ENCODE results near the gene CHI3L1. TPM values are rescaled to one million over a fixed set of nuclear protein-coding genes. Genes with fewer than 3 reads are reported as not detected.
A peak's percentile ranks its signal among the peaks of the same experiment; 100 is the strongest.

Gene CHI3L1
- total and polyA plus RNA-seq, 10 donors, result 2.7 to 41.2 (median 15.5) TPM

DNA sequence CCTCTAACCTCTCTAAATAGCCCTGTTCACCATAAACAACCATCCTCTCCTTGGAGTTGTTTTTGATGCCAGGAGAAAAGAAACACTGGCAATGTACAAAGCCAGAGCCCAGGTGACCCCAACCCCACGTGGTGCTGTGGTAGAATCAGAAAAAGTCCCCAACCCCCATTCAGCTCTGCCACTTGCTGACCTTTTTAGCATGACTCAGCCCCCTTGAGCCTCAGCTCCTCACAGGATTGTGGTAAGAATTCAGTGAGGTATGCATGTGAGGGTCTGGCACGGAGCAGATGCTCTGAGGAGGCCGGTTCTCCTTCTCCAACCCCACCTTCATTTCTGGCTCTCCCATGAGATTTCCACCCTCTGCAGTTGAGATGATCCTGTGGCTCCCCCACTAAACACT lies 11.1 kb upstream of the CHI3L1 start:
- WGBS, 5 donors, result 31 to 52% (median 45%) methylated on average over 3 of the region's 3 CpGs
- Histone ChIP-seq H3K27me3 (replicated peaks in 1 of 7) (peaks cover 0 to 7% (median 0%) of the 10 kb centered on the region in 7 donors), H3K27ac (no peak overlapping the region), H3K36me3 (no peaks in the 10 kb centered on the region), H3K4me1 (peaks cover 0 to 31% (median 15%) of the 10 kb centered on the region in 6 donors), H3K4me3 (no peak overlapping the region), H3K9me3 (no peaks in the 10 kb centered on the region)
- TF ChIP-seq POLR2AphosphoS5 (IDR thresholded peaks at IDR 0.05), result no peak
- TF ChIP-seq POLR2A (IDR thresholded peaks at IDR 0.05), result no peak
- TF ChIP-seq, protein P1, sequence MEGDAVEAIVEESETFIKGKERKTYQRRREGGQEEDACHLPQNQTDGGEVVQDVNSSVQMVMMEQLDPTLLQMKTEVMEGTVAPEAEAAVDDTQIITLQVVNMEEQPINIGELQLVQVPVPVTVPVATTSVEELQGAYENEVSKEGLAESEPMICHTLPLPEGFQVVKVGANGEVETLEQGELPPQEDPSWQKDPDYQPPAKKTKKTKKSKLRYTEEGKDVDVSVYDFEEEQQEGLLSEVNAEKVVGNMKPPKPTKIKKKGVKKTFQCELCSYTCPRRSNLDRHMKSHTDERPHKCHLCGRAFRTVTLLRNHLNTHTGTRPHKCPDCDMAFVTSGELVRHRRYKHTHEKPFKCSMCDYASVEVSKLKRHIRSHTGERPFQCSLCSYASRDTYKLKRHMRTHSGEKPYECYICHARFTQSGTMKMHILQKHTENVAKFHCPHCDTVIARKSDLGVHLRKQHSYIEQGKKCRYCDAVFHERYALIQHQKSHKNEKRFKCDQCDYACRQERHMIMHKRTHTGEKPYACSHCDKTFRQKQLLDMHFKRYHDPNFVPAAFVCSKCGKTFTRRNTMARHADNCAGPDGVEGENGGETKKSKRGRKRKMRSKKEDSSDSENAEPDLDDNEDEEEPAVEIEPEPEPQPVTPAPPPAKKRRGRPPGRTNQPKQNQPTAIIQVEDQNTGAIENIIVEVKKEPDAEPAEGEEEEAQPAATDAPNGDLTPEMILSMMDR (IDR thresholded peaks at IDR 0.05 in 8 of 11, conservative IDR thresholded peaks at IDR 0.05 in 3 of 11), result no peak
- no peak for DNase-seq
- intact Hi-C loops (cut with DNase I; ENCODE audit: low total_unique reads), result no loop called here

DNA sequence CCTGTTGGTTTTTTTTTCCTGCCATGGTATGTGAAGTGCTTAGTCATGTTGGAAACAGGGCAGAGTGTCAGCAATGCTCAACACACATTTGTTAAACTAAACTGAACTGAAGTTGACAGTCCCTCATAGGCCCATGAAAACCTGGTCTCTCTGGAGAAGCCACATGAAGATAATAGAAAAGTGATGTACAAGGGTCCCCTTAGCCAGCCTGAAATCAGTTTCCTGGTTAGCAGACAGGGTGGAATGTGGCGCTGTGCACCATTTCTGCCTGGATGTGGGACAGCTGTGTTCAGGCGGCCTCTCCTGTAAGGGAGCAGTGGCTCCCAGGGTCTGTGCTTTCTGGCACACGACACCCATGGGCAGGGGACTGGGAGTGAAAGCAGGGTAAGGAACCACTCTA lies 9.9 kb upstream of the CHI3L1 start:
- no peaks in the 10 kb centered on the region for H3K36me3 ChIP-seq
- H3K4me1 ChIP-seq, result peaks cover 0 to 24% (median 10%) of the 10 kb centered on the region in 6 donors
- H3K9me3 ChIP-seq, result no peaks in the 10 kb centered on the region
- H3K27ac ChIP-seq, result peak overlapping the region in 5 of 8 donors; percentile 0 to 64 (median 52)
- peaks cover 0 to 5% (median 0%) of the 10 kb centered on the region in 7 donors for H3K27me3 ChIP-seq (replicated peaks in 1 of 7)
- intact Hi-C loops (cut with DNase I; ENCODE audit: low total_unique reads), result no loop called here
- DNase-seq, result no peak
- WGBS, 5 donors, result 78 to 87% (median 83%) methylated on average over 3 of the region's 3 CpGs
- TF ChIP-seq POLR2A (IDR thresholded peaks at IDR 0.05) (no peak), POLR2AphosphoS5 (IDR thresholded peaks at IDR 0.05) (no peak)
- TF ChIP-seq, protein P1 (IDR thresholded peaks at IDR 0.05 in 8 of 11, conservative IDR thresholded peaks at IDR 0.05 in 3 of 11), result no peak
- no peak overlapping the region for H3K4me3 ChIP-seq

DNA sequence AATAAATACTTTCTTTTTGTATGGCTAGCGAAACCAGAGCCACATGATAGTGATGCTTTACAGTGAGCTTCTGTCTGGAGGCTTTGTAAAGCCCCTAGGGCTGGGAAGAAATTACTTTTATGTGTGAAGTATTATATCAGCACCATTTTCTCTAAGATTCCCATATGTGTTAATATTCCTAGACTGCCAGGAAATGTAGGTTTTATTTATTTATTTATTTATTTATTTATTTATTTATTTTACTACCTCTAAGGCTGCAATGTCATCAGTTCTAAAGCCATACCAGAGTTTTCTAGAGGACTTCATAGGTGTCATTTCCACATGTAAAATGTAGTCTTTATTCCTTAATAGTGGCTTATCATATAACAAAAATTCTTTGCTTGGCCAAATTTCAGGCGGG lies 4.4 kb upstream of the CHI3L1 start:
- TF ChIP-seq POLR2A (IDR thresholded peaks at IDR 0.05) (no peak), POLR2AphosphoS5 (IDR thresholded peaks at IDR 0.05) (no peak)
- WGBS, 5 donors, result 88 to 98% (median 96%) methylated on average over 2 of the region's 2 CpGs
- Histone ChIP-seq H3K27me3 (replicated peaks in 1 of 7) (peaks cover 0 to 14% (median 0%) of the 10 kb centered on the region in 7 donors), H3K27ac (no peak overlapping the region), H3K36me3 (no peaks in the 10 kb centered on the region), H3K4me3 (no peak overlapping the region), H3K9me3 (no peaks in the 10 kb centered on the region), H3K4me1 (peaks cover 4 to 26% (median 9%) of the 10 kb centered on the region in 6 donors)
- DNase-seq, result no peak
- intact Hi-C loops (cut with DNase I; ENCODE audit: low total_unique reads), result no loop called here

DNA sequence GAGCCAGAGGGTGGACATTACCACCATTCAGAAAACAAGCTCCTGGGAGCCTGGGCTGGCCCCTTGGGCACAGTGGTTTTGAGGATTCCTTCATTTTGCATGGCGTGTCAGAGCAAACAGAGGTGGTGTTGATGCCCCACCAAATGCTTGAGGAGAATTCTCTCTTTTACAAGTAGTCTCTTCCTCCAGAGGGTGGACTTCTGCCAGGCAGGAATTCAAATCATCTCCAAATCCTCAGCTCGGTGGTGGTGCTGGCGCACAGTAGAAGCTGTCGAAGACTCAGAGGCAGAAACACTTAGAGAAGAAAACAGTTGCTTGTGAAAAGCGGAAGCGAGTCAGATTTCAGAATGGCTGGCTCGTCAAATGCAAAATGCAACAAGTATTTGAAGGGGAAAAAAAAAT lies 3.4 kb upstream of the CHI3L1 start:
- Histone ChIP-seq H3K27me3 (replicated peaks in 1 of 7) (peaks cover 0 to 23% (median 0%) of the 10 kb centered on the region in 7 donors), H3K36me3 (no peaks in the 10 kb centered on the region), H3K27ac (peak overlapping the region in 4 of 8 donors; percentile 10 to 39 (median 24)), H3K4me1 (peaks cover 0 to 36% (median 12%) of the 10 kb centered on the region in 6 donors), H3K9me3 (no peaks in the 10 kb centered on the region), H3K4me3 (no peak overlapping the region)
- TF ChIP-seq, protein P1 (IDR thresholded peaks at IDR 0.05 in 8 of 11, conservative IDR thresholded peaks at IDR 0.05 in 3 of 11), result no peak
- TF ChIP-seq POLR2A (IDR thresholded peaks at IDR 0.05), result no peak
- no peak for TF ChIP-seq POLR2AphosphoS5 (IDR thresholded peaks at IDR 0.05)
- WGBS, 5 donors, result 55 to 76% (median 65%) methylated on average over 7 of the region's 7 CpGs
- no peak for DNase-seq
- intact Hi-C loops (cut with DNase I; ENCODE audit: low total_unique reads), result no loop called here
